ENCODE data around the gene KRT81.

DNA sequence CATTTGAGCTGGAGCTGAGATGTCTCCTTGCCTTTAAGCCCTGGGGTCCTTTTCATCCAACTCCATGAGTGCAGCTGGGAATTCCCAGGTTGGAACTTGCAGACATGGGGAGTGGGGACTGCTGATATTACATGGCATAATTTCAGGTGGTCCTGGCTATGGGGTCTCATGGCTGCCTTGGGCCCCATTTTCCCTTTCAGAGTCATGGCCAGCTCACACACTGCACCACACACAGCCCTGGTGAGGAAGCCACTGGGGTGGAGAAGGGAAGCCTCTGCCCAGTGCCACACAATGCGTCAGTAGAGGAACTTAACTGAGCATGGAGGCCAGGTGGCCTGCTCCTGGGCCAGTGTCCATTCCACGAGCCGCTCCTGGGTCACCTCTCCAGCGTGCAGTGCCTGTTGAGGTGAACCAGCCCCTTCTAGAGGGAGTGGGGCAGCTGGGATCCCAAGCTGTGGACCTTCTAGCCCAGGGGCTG, 34.2 kb downstream of the KRT81 start:
- TF ChIP-seq, protein P1, sequence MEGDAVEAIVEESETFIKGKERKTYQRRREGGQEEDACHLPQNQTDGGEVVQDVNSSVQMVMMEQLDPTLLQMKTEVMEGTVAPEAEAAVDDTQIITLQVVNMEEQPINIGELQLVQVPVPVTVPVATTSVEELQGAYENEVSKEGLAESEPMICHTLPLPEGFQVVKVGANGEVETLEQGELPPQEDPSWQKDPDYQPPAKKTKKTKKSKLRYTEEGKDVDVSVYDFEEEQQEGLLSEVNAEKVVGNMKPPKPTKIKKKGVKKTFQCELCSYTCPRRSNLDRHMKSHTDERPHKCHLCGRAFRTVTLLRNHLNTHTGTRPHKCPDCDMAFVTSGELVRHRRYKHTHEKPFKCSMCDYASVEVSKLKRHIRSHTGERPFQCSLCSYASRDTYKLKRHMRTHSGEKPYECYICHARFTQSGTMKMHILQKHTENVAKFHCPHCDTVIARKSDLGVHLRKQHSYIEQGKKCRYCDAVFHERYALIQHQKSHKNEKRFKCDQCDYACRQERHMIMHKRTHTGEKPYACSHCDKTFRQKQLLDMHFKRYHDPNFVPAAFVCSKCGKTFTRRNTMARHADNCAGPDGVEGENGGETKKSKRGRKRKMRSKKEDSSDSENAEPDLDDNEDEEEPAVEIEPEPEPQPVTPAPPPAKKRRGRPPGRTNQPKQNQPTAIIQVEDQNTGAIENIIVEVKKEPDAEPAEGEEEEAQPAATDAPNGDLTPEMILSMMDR (IDR thresholded peaks at IDR 0.05) = no peak
- TF ChIP-seq FOXJ3 (CRISPR knock-in tag; IDR thresholded peaks at IDR 0.05; ENCODE audit: borderline replicate concordance) (no peak), FOXP1 (CRISPR knock-in tag; IDR thresholded peaks at IDR 0.05; ENCODE audit: borderline replicate concordance) (no peak), NR2C2 (CRISPR knock-in tag; IDR thresholded peaks at IDR 0.05) (no peak), JUN (CRISPR knock-in tag; IDR thresholded peaks at IDR 0.05) (no peak), ETV6 (CRISPR knock-in tag; IDR thresholded peaks at IDR 0.05) (no peak), KAT7 (CRISPR knock-in tag; IDR thresholded peaks at IDR 0.05; ENCODE audit: borderline replicate concordance) (no peak)
- TF ChIP-seq, protein P2, sequence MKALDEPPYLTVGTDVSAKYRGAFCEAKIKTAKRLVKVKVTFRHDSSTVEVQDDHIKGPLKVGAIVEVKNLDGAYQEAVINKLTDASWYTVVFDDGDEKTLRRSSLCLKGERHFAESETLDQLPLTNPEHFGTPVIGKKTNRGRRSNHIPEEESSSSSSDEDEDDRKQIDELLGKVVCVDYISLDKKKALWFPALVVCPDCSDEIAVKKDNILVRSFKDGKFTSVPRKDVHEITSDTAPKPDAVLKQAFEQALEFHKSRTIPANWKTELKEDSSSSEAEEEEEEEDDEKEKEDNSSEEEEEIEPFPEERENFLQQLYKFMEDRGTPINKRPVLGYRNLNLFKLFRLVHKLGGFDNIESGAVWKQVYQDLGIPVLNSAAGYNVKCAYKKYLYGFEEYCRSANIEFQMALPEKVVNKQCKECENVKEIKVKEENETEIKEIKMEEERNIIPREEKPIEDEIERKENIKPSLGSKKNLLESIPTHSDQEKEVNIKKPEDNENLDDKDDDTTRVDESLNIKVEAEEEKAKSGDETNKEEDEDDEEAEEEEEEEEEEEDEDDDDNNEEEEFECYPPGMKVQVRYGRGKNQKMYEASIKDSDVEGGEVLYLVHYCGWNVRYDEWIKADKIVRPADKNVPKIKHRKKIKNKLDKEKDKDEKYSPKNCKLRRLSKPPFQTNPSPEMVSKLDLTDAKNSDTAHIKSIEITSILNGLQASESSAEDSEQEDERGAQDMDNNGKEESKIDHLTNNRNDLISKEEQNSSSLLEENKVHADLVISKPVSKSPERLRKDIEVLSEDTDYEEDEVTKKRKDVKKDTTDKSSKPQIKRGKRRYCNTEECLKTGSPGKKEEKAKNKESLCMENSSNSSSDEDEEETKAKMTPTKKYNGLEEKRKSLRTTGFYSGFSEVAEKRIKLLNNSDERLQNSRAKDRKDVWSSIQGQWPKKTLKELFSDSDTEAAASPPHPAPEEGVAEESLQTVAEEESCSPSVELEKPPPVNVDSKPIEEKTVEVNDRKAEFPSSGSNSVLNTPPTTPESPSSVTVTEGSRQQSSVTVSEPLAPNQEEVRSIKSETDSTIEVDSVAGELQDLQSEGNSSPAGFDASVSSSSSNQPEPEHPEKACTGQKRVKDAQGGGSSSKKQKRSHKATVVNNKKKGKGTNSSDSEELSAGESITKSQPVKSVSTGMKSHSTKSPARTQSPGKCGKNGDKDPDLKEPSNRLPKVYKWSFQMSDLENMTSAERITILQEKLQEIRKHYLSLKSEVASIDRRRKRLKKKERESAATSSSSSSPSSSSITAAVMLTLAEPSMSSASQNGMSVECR (CRISPR knock-in tag; IDR thresholded peaks at IDR 0.05; ENCODE audit: borderline replicate concordance) = no peak
- TF ChIP-seq, protein P3, sequence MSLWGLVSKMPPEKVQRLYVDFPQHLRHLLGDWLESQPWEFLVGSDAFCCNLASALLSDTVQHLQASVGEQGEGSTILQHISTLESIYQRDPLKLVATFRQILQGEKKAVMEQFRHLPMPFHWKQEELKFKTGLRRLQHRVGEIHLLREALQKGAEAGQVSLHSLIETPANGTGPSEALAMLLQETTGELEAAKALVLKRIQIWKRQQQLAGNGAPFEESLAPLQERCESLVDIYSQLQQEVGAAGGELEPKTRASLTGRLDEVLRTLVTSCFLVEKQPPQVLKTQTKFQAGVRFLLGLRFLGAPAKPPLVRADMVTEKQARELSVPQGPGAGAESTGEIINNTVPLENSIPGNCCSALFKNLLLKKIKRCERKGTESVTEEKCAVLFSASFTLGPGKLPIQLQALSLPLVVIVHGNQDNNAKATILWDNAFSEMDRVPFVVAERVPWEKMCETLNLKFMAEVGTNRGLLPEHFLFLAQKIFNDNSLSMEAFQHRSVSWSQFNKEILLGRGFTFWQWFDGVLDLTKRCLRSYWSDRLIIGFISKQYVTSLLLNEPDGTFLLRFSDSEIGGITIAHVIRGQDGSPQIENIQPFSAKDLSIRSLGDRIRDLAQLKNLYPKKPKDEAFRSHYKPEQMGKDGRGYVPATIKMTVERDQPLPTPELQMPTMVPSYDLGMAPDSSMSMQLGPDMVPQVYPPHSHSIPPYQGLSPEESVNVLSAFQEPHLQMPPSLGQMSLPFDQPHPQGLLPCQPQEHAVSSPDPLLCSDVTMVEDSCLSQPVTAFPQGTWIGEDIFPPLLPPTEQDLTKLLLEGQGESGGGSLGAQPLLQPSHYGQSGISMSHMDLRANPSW (CRISPR knock-in tag; conservative IDR thresholded peaks at IDR 0.05; ENCODE audit: low read depth) = no peak
- TF ChIP-seq, protein P4, sequence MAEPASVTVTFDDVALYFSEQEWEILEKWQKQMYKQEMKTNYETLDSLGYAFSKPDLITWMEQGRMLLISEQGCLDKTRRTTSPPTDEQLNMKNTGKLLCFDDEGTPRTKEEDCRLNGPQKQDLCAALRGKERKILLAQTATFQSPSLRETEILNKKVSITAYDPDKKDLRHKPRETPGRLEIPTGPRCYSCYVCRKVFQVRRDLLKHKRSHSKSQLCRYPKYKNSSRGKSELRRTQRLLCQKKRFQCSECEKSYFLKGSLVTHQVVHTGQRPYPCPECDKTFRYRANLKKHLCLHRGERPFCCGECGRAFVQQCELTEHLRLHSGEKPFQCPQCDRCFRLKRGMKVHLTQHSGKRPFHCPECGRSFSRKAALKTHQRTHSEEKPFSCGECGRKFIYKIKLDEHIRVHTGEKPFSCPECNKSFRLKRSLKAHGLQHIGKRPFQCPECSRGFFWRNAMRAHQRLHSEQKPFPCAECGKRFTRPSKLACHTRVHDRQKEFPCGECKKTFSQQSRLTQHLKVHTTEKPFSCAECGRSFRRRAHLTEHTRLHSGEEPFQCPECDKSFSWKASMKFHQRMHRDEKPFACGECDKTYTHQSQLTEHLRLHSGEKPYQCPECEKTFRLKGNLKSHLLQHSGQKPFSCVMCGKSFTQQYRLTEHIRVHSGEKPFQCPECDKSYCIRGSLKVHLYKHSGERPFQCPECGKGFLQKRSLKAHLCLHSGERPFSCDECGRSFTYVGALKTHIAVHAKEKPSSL (CRISPR knock-in tag; conservative IDR thresholded peaks at IDR 0.05) = no peak

Data from WTC11 (cell line).